ENCODE measurements around the gene URI1.
"Not testable (repeated sequence)": the region's sequence is repeated elsewhere in the genome, so short reads cannot be mapped to it uniquely, and the experiment has no call there.

GRCh38 chr19:29966142-29966541 is 24.1 kb downstream of the URI1 start:
- TF ChIP-seq CTCF (IDR thresholded peaks at IDR 0.05; ENCODE audit: borderline replicate concordance, extremely low read depth, low read length, poor library complexity, severe bottlenecking); EZH2 (IDR thresholded peaks at IDR 0.05; ENCODE audit: borderline replicate concordance, low read depth, low read length, severe bottlenecking): not testable (repeated sequence)
